HG03378 (cell line): ENCODE measurements around the gene DOCK3.
"Not testable (repeated sequence)": the region's sequence is repeated elsewhere in the genome, so short reads cannot be mapped to it uniquely, and the experiment has no call there.

Experiments
- ATAC-seq: cut with Tn5 transposase; IDR thresholded peaks from one replicate; pipeline ENCODE4 v1.9.1; 2021; ENCODE audit warnings: mild to moderate bottlenecking, moderate library complexity; ENCODE audit not compliant: unreplicated experiment

DOCK3 gene

DNA sequence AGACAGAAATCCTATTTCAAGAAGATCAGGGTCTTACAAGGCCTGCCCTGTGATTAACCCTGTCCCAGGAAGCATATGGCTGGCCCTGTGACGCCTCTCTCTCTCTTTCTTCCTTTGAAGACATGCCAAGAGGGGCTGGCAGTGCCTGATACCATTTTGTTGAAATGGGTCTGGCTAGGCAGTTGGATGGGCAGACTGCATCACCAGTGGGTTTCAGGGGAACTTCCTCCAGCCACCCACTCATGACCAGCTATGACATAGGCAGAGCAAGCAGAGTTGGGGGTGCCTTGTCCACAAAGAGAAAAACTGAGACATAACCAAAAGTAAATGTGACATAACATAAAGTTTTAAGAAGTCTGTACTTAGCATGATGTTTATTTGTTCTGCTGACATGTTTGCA is 679.0 kb downstream of the DOCK3 start:
- no peak for ATAC-seq

DNA sequence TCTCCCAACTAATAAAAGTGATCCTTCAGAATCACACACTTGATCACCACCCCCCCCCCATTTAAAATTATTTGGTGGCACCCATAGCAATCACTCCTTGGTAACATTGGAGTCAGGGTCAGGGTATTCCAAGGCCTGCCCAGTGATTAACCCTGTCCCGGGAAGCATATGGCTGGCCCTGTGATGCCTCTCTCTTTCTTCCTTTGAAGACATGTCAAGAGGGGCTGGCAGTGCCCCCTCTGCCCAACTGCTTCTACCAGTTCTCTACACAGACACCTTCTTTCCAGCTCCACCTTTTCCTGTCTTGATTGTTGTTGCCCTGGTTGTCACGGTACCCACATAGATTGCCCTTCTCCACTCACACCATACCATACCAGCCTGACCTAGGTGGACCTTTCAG is 679.4 kb downstream of the DOCK3 start:
- ATAC-seq, result no peak

DNA sequence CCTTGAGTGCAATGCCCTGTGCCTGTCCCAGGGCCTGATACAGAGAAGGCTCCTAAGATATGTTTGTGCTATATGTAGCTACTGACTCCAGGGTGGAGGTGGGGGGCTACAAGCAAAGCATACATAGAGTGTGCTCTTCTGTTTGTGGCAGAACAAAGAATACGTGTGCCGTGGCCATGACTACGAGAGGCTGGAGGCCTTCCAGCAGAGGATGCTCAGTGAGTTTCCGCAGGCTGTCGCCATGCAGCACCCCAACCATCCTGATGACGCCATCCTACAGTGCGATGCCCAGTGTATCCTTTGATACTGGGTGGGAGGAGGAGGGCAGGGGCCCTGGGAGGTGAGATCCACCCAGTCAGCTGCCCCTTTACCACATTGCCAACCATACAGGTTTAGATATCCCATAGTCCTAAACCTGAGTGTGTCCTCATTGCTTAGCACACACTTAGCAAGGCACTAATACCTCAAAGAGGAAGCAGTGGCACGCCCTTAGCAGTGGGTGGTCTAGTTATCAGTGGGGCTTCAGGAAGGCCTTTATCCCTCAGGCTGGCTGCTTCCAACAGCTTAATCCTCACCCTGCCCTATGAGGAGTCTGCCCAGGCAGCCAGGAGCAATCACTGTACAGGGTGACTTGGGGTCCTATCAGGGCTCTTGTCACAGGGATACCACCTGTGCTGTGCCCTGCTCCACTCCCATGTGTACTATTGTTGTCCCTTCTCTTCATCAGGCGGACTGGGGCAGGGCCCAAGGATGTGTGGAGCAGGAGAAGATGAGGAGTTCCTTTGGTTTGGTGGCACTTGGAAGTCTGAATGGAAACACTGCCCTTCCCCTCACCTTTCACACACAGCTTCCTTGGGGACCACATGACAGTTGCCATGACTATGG is 680.2 kb downstream of the DOCK3 start:
- no peak for ATAC-seq

DNA sequence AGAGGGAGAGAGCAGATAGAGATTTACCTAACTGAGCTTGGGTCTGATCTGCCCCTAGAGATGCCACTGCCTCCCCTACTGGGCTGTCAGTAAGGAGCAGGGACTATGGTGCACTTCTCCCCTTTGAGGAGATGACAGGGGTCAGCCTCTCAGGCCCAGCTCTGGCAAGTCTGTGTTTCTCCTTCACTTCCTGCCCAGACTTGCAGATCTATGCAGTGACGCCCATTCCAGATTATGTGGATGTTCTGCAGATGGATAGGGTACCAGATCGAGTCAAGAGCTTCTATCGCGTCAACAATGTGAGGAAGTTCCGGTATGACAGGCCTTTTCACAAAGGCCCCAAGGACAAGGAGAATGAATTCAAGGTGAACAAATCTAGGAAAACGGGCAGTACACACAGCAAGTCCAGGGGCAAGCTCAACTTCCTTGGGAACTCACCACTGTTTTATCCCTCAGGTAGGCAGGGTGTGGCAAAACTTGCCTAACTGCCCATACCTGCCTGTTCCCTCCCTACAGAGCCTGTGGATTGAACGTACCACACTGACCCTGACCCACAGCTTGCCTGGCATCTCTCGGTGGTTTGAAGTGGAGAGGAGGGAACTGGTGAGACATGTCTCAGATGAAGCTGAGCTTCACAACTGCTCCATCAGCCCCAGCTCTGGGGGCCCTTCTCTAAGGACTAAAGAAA is 681.3 kb downstream of the DOCK3 start:
- ATAC-seq, result no peak

DNA sequence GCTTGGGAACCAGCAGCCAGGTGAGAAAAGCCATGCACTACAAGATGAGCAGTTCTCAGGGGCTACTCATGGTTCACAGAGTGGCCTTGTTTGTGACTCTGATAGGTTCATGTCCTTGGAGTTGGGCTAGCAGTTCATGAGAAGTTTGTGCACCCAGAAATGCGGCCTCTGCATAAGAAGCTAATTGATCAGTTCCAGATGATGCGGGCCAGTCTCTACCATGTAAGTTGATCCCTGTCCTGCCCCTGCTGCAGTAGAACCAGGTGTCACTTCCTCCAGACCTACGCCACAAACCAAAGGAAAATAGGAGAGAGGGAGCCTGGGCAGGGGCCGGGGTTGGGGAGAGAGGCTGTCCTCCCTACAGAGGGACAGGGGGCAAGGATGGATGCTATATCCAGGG is 683.1 kb downstream of the DOCK3 start:
- no peak for ATAC-seq

DNA sequence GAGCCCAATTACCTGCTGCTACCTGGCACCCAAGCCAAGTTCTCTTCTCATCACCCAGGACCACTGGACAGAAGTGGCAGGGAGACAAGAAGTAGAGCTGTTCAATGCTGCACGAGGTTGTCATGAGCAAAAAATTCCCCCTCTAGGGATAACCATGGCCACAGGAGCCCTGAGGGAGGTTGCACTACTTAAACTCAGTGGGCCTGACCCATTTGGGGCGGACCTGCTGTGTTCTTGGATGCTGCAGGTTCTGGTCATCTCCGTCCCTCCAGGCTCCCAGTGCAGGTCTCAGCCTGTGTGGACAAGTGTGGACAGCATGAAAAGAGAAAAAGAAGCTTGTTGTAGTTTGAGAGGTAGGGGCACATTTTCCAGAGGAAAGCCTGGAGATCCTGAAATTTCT is 684.3 kb downstream of the DOCK3 start:
- ATAC-seq, result no peak

DNA sequence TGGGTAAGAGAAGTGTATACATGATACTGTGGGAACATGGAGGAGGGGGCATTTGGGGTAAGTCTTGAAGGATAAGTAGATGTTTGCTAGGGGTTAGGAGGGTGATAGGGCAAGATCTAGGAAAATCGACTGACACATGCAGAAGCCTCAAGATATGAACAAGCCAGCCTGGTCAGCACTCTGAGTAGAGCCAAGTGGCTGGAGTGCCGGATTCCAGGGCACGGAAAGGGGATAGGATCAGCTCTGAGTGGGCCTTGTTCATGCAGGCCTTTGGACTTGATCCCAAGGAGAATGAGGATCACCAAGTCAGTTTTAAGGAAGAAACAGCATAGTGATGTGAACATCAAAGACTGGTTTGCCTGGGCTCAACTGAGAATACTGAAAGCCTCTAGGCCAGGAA is 686.1 kb downstream of the DOCK3 start:
- ATAC-seq, result no peak

DNA sequence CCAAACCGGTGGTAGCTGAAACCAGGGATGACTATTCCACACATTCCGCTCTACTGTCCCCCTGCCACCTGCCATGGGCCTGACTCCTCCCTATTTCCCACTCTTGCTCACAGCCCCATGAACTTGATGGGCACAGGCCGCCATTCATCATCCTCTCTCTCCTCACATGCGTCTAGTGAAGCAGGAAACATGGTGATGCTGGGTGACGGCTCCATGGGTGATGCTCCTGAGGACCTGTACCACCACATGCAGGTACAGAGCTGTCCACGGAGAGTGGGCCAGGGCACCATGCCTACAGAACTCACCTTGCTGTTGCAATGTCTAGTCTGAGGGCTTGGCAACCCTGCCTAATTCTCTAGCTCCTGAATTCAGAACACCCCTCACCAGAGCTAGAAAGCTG is 687.0 kb downstream of the DOCK3 start:
- no peak for ATAC-seq

DNA sequence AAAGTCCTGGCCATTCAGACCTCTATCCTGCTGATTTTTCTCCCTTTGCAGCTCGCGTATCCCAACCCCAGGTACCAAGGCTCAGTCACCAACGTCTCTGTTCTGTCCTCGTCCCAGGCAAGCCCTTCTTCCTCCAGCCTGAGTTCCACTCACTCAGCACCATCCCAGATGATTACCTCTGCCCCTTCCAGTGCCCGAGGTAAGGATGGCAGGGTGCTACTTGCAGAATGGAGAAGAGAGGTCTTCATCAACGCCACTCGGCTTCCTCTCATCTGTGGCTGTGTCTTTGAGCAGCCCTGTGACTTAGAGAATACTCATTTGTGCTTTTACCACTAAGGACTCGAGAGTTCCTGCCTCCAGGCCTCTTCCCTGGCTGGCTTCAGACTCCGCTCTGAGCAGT is 687.7 kb downstream of the DOCK3 start:
- ATAC-seq, result no peak

DNA sequence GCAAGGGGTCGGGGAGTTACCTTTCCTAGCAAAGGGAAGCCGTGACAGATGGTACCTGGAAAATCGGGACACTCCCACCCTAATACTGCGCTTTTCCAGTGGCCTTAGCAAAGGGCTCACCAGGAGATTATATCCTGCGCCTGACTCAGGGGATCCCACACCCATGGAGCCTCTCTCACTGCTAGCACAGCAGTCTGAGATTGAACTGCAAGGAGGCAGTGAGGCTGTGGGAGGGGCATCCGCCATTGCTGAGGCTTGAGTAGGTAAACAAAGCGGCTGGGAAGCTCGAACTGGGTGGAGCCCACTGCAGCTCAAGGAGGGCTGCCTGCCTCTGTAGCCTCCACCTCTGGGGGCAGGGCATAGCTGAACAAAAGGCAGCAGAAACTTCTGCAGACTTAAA is 693.5 kb downstream of the DOCK3 start:
- not testable (repeated sequence) for ATAC-seq

DNA sequence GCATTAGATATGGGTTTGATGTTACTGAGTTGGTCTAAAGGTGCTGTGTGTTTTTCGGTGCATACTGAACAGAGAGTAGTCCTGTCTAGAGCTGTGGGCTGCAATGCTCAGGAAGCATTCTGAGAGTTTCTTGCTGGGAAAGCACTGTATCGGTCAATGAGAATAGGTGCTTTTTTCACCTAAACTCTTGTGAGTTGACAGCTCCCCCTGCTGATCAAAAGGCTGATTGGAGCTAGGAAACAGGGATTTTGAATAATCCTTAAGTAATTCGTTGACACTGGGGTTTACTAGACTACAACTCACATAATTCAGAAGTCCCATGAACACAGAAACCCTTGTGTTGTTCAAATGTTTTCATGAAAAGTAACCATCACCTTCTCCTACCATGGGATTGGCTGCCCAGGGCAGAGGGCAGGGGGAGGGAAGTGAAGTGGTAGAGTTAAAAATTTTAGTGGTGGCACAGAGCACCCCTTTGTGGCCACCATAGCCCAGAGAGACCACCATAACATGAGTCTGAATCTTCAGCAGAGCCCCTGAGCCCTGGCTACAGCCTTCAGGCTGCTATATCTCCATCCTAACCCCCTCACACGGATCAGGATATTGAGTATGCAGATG is 697.3 kb downstream of the DOCK3 start:
- no peak for ATAC-seq

DNA sequence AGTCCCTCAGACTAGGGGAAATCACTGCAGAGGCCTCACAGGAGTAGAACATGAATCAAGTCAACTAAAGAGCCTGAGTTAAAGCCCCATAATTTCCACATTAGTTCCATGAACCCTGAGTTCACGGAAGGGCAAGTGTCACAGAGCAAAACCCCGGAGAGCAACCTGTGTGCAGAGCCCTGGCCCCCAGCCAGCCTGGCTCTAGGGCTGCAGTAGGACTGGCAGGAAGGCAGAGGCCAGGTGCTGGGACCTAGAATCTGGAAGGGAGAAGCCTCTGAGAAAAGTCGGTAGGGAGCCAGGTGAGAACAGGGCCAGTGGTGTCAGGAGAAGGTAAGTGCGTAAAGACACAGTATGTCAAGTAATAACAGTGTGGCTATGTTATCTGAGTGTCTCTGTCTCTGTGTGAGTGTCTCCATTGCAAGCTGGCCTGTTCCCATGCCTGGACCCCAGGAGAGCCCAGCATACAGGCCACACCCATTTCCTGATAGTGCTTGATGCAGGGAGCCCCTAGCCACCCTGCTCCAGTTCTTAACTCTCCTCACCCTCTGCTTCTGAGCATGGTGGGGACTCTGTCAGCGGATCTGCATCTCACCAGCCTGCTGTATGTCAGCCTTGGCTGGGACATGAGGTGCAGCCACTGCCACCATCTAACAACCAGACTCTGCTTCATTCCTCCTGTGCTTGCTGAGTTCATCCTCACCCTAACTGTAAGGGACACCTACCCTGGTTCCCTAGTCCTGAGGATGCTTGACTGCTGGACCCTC is 699.1 kb downstream of the DOCK3 start:
- ATAC-seq, result no peak

DNA sequence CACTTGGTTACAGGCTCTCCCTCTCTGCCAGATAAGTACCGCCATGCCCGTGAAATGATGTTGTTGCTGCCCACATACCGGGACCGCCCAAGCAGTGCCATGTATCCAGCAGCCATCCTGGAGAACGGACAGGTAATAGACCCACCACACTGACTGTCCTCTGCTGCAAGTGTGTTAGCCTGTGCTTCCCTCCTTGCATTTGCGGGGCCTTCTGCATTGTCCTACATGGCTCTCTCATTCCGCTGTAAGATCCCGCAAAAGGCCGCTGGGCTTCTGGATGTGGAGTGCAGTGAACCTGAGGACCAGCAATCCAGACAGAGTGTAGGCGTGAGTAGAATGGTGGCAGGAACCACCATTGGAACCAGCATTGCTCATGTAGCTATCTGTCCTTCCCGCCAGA is 699.7 kb downstream of the DOCK3 start:
- ATAC-seq, result no peak

DNA sequence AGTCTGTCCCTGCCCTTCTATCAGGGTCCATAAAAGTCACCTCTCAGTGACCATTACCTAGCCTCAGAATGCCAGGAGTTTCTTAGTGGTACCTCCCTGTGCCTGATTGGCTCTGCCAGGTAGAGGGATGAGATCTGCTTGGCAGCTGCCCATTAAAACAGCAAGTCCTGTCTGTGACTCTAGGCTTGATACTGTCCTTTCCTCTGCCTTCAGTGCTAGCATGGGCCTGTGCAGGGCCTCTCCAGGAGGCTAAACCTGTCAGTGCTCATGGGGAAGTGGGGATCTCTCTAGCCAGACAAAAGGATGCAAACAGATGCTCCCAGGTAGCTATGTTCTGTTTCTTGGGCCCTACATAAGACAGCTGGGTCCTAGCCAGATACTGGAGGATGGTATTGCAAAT is 700.4 kb downstream of the DOCK3 start:
- ATAC-seq, result no peak

DNA sequence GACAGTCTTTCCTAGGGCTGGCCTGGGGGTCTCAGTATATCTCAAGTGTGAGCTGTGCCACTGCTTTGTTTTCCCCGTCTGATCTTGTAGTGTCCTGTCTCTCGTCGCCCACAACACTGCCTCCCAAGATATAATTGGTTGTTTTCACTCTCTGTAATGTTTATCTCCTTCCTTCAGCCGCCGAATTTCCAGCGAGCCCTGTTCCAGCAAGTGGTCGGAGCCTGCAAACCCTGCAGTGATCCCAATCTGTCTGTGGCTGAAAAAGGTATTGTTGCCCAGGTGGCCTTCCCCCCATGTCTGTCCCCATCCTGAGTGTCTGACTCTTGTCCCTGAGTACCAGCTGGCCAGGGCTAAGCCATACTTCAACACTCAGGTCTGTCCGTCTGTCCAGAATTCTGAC is 700.8 kb downstream of the DOCK3 start:
- ATAC-seq, result no peak

DNA sequence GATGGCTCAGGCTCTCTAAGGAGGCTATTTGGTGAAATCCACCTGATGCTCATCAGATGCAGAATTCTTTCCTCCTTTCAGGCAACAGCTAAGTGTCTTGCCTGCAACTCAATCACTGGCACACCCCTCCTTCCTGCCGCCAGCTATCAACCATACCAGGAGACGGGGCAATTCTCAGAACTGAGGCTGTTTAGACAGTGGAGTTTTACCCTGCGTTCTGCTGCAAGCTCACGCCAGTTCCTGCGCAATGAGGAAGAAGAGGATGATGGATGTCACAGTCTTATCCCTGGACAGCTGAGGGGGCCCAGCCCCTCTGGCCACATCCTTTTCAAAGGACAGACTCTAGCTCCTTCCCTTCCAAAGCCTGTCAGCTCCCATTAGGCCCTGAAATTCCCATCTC is 703.3 kb downstream of the DOCK3 start:
- no peak for ATAC-seq

DNA sequence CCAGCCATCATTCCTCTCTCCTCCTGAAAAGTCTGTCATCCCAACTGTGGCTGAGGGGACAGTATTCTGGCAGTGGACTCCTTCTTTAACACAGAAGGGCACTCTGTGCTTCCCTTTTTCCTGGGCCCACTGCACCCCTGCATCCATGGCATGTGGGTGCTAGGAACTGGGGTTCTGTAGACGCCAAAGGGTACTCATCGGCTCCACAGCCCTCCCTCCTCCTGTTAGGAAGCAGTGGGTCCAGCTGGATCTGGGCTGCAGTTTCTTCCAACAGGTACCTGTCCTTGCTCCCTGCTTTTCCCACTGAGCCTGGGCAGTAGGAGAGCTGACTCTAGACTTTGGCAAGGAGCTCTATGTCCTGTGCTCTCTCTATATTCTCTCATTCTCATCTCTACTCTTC is 704.0 kb downstream of the DOCK3 start:
- ATAC-seq, result no peak

DNA sequence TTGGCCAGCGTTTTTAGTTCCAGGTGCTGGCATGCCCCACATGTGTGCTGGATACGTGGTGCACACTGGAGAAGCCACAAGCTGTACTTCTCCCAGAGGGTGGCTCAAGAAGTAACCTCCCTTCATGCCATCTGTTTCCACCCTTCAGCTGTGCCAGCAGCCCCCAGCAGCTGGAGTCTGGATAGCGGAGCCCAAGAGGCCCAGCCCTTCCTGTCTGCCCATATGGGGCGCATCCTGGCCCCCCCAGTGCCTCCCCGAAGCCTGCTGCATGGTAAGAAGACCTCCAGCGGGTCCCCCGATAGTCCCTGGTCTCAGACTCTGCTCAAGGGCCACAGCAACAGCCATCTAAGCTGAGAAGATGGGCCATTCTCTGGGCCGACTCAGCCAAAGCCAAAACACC is 704.6 kb downstream of the DOCK3 start:
- no peak for ATAC-seq

DNA sequence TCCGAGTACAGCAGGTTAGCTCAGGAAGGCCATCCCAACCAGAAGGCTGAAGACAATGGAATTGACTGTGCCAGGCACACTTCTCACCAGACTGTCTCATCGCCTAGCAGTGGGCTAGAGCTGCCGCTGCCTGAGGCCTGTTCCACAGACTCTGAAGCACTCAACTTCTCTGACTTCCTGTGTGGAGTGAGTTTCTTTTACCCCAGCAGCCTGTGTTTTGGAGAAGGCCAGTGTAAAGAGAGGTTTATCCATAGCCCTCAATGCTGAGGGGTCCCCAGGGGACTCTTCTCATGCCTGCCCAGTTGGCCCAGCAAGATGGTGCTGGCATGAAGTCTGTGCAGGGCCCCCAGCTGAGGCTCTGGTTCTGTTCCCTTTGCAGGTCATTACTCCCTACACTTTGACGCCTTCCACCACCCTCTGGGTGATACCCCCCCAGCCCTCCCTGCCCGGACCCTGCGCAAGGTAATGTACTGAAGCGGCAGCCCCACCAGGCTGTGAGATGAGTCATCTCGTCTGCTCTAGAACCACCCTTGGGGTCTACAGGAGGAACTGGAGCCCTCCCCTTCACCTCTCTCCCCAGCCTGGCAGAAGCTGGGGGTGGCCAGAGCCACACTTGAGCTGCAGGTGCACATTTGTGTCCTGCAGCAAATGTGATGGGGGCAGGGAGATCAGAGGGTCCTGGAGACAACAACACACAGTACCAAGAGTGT is 705.2 kb downstream of the DOCK3 start:
- ATAC-seq, result no peak

DNA sequence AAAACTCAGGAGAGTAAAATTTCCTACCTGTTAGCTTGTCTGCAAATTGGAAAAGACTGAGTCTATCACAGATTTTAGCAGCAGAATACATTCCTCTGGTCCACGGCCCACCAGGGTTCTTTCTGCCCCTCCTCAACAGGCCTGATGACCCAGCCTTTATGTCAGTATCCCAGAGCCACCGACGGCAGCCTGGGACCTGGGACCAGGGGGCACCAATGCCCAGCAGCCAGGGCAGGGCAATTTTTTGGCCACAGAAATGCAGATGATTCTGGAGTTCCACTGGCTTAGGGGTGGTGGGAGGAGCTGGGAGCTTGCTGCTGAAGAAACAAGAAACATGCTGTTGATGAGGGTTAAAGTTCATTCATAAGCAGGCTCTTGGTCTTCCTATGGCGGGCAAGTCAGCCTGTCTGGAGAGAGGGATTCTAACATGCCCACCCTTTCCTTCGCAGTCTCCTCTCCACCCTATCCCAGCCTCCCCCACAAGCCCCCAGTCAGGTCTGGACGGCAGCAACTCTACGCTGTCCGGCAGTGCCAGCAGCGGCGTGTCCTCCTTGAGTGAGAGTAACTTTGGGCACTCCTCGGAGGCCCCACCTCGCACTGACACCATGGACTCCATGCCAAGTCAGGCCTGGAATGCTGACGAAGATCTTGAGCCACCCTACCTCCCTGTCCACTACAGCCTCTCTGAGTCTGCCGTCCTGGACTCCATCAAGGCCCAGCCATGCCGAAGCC is 706.0 kb downstream of the DOCK3 start:
- ATAC-seq, result no peak
